ENCODE measurements around the gene CASP8.

GRCh38 chr2:201216918-201217317 lies 43.4 kb upstream of the CASP8 start:
- TF ChIP-seq CTCF (IDR thresholded peaks at IDR 0.05) (no peak), POLR2AphosphoS5 (IDR thresholded peaks at IDR 0.05; ENCODE audit: low read depth, low read length) (no peak), REST (IDR thresholded peaks at IDR 0.05; ENCODE audit: insufficient read depth in 1 of 2, low read depth in 2 of 2, low read length in 1 of 2) (no peak), SIN3A (IDR thresholded peaks at IDR 0.05; ENCODE audit: borderline replicate concordance, insufficient read depth, low read depth, low read length) (no peak)

All from Panc1 (cell line).